GM21737 (cell line): ENCODE results near the gene RPL35.
A peak's percentile ranks its signal among the peaks of the same experiment; 100 is the strongest.

Experiments used
- ATAC-seq: cut with Tn5 transposase; IDR thresholded peaks from one replicate; pipeline ENCODE4 v1.9.1; 2021; ENCODE audit warnings: mild to moderate bottlenecking, moderate library complexity; ENCODE audit not compliant: unreplicated experiment

RPL35 gene

GRCh38 chr9:124877021-124877782 is 15.4 kb upstream of the RPL35 start:
- ATAC-seq: no peak

- ATAC-seq: no peak
Observed at GRCh38 chr9:124875501-124875900, 13.7 kb upstream of the RPL35 start.

- ATAC-seq: no peak
Observed at GRCh38 chr9:124873664-124874063, 11.9 kb upstream of the RPL35 start.

GRCh38 chr9:124871156-124871561 is 9.4 kb upstream of the RPL35 start:
- ATAC-seq: no peak

GRCh38 chr9:124870723-124871122 is 9.0 kb upstream of the RPL35 start:
- ATAC-seq: no peak

- ATAC-seq: peak; percentile 35
Observed at GRCh38 chr9:124869986-124870560, 8.3 kb upstream of the RPL35 start.

GRCh38 chr9:124869466-124869985 is 7.8 kb upstream of the RPL35 start:
- ATAC-seq: peak; percentile 6

- ATAC-seq: peak; percentile 55
Observed at GRCh38 chr9:124868511-124869465, 7.0 kb upstream of the RPL35 start.

- no peak for ATAC-seq
Observed at GRCh38 chr9:124863371-124863871, 1.7 kb upstream of the RPL35 start.

- ATAC-seq: no peak
Observed at GRCh38 chr9:124860582-124861341, 995 bp downstream of the RPL35 start.

- ATAC-seq: no peak
Observed at GRCh38 chr9:124859803-124860581, 1.8 kb downstream of the RPL35 start.

GRCh38 chr9:124858330-124859046 is 3.3 kb downstream of the RPL35 start:
- no peak for ATAC-seq

- ATAC-seq: no peak
Observed at GRCh38 chr9:124857533-124858162, 4.1 kb downstream of the RPL35 start.

- no peak for ATAC-seq
Observed at GRCh38 chr9:124855944-124856765, 5.6 kb downstream of the RPL35 start.

GRCh38 chr9:124855566-124855943 is 6.2 kb downstream of the RPL35 start:
- ATAC-seq: no peak

GRCh38 chr9:124854822-124855221 is 6.9 kb downstream of the RPL35 start:
- no peak for ATAC-seq

GRCh38 chr9:124854161-124854560 is 7.6 kb downstream of the RPL35 start:
- ATAC-seq: no peak
